ENCODE results near the gene RASSF8. TPM values are rescaled to one million over a fixed set of nuclear protein-coding genes. Genes with fewer than 3 reads are reported as not detected.

RASSF8 gene
- total RNA-seq, 3 donors from 2014 or later: 3.2 to 109 (median 8.0) TPM

DNA sequence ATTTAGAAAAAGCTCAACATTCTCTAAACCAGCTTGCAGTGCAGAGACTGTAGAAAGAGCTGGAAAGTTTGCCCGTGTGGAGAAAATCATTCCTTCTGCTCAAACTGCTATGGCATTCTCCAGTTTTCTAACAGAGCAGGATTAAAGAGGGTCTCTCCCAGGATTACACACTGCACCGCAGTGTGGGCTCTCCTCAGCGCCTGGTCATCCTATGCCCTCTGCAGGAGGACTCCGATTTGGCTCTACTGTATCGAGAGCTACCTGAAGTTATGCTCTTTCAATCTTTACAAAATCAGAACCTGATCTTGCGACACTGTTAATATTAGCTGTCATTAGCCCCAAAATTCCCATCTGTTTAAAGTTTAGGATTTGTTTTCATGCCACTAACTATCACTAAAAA is 133.3 kb downstream of the RASSF8 start:
- Histone ChIP-seq H3K4me1 (ENCODE audit: low read depth) (no peaks in the 10 kb centered on the region), H3K36me3 (ENCODE audit: low read depth) (no peaks in the 10 kb centered on the region), H3K4me3 (no peak overlapping the region), H3K9me3 (no peaks in the 10 kb centered on the region)
- intact Hi-C loops (cut with DNase I, micrococcal nuclease): loop anchor here in 1 of 2 donors (10.0 kb wide), 1 partner anchor 563 kb away; no protein-coding TSS in a partner anchor
- TF ChIP-seq, protein P1, sequence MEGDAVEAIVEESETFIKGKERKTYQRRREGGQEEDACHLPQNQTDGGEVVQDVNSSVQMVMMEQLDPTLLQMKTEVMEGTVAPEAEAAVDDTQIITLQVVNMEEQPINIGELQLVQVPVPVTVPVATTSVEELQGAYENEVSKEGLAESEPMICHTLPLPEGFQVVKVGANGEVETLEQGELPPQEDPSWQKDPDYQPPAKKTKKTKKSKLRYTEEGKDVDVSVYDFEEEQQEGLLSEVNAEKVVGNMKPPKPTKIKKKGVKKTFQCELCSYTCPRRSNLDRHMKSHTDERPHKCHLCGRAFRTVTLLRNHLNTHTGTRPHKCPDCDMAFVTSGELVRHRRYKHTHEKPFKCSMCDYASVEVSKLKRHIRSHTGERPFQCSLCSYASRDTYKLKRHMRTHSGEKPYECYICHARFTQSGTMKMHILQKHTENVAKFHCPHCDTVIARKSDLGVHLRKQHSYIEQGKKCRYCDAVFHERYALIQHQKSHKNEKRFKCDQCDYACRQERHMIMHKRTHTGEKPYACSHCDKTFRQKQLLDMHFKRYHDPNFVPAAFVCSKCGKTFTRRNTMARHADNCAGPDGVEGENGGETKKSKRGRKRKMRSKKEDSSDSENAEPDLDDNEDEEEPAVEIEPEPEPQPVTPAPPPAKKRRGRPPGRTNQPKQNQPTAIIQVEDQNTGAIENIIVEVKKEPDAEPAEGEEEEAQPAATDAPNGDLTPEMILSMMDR (IDR thresholded peaks at IDR 0.05): no peak
- DNase-seq: no peak
- ATAC-seq: no peak

DNA sequence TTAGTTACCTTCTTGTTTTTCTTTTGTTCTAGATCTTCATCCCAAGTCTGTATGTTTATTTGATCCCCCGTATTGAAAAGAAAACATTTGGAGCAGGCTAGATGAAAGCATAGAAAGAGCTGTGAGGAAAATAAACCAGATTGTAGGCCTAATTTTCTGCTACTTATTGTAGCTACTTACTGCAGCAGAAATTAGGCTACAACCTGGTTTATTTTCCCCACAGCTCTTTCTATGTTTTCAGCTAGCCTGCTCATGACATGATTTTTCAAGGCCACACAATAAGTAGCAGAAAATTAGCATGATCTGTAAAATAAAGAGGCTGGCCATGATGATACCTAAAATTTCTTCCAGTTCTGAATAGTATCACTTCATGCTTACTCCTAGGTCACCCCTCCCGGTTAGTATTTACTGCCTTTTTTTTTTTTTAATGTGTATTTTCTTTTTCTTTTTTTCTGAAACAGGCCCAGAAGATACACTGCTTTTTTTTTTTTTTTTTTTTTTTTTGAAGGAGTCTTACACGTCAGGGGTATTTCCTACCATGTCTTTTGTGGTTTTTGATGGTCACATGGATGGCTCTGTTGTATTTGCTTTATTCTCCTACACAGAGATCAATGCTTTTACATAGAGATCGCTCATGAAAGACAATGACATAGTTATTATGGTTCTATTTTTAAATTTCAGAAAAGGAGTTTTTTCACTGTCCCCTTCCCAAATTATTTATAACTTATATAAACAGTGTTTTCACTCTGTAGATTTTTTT is 134.0 kb downstream of the RASSF8 start:
- Histone ChIP-seq H3K4me3 (no peak overlapping the region), H3K9me3 (no peaks in the 10 kb centered on the region), H3K4me1 (ENCODE audit: low read depth) (no peaks in the 10 kb centered on the region), H3K36me3 (ENCODE audit: low read depth) (no peaks in the 10 kb centered on the region)
- DNase-seq: no peak
- ATAC-seq: no peak
- intact Hi-C loops (cut with DNase I, micrococcal nuclease): loop anchor here in 1 of 2 donors (10.0 kb wide), 1 partner anchor 562 kb away; no protein-coding TSS in a partner anchor
- TF ChIP-seq, protein P1 (IDR thresholded peaks at IDR 0.05): no peak

DNA sequence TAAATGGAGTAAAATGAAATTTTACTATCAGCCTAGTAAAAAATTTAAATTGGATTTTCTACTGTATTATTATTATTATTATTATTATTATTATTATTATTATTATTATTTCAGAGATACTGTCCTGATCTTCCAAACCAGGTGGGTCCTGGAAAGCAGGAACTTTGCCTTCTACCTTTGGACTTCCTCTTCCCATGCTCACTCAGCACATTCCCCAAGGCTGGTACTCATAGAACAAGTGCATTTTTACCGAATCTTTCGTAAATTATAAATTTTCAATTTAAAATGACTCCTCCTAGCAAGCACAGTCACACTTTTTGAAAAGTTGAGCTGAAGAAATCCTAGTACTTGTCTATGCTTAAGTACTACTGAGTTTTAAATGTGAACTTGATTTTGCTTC is 136.7 kb downstream of the RASSF8 start:
- intact Hi-C loops (cut with DNase I, micrococcal nuclease): loop anchor here in 1 of 2 donors (5.0 to 10.0 kb wide), 2 partner anchors 327 to 560 kb away; no protein-coding TSS in a partner anchor
- Histone ChIP-seq H3K4me1 (ENCODE audit: low read depth) (no peaks in the 10 kb centered on the region), H3K9me3 (no peaks in the 10 kb centered on the region), H3K36me3 (ENCODE audit: low read depth) (no peaks in the 10 kb centered on the region), H3K4me3 (no peak overlapping the region)
- ATAC-seq: no peak
- TF ChIP-seq, protein P1 (IDR thresholded peaks at IDR 0.05): no peak
- DNase-seq: no peak

DNA sequence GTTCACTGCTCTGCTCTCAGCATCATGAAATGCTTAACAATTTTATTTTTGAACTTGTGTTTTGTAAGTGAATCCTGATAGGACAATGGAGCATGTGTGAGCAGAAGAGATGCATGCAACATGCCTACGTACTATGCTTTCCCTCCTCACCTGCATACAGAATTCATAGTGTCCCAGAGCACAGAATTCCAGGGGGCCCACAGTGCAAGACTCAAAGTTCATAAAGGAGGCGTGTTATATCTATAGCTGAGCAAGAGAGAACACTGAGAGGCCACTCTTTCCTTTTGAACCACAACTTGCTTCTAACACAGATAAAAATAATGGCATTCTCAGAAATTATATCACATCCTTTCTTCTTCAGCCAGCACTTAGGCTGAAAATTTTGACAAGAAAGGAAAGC is 137.6 kb downstream of the RASSF8 start:
- Histone ChIP-seq H3K4me3 (no peak overlapping the region), H3K36me3 (ENCODE audit: low read depth) (no peaks in the 10 kb centered on the region), H3K9me3 (no peaks in the 10 kb centered on the region), H3K4me1 (ENCODE audit: low read depth) (peaks cover under 1% of the 10 kb centered on the region)
- TF ChIP-seq, protein P1 (IDR thresholded peaks at IDR 0.05): no peak
- ATAC-seq: no peak
- intact Hi-C loops (cut with DNase I, micrococcal nuclease): loop anchor here in 1 of 2 donors (5.0 to 10.0 kb wide), 2 partner anchors 326 to 559 kb away; no protein-coding TSS in a partner anchor
- DNase-seq: no peak

DNA sequence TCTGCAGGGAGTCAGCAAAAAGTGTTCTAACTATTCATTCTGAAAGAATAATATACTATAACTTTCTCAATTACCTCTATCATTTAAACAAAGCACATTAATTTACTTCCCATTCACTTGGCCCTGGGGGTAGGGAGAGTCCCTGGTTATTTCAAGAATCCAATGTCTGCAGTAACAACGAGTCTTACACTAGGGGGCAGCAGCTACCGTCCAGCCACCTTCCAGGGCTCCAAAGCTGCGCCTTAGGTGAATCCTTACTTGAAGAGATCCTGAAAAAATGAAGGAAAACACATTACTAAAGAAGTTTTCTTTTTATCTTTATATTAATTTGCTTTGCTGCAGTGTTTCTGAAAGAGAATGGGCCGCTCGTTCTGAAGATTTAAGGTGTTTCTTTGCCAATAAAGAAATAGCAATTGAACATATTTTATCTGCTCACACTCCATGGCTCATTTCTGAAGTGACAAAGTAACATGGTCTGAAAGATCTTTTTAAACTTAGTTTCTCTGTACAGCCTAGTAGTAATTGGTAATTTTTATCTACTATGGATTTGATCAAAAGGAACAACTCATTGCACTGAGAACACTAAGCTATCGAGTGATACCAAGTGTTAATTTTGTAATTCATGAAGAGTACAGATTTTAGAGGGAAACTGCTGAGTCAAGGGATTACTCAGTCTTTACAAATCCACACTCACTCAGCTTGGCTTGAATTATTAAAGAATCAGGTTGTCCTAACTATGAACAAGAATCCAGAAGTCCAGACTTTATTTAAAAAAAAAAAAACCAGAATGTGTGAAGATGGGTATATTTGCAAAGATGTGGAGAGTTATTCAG is 138.8 kb downstream of the RASSF8 start:
- peak; percentile 91 for ATAC-seq
- Histone ChIP-seq H3K4me1 (ENCODE audit: low read depth) (peaks cover 4% of the 10 kb centered on the region), H3K36me3 (ENCODE audit: low read depth) (no peaks in the 10 kb centered on the region), H3K9me3 (no peaks in the 10 kb centered on the region), H3K4me3 (no peak overlapping the region)
- intact Hi-C loops (cut with DNase I, micrococcal nuclease): loop anchor here in 1 of 2 donors (5.0 to 10.0 kb wide), 2 partner anchors 325 to 558 kb away; no protein-coding TSS in a partner anchor
- DNase-seq: peak in 2 of 3 donors; percentile 64 to 74
- TF ChIP-seq, protein P1 (IDR thresholded peaks at IDR 0.05): peak; percentile 74
